Activated B cell treated with CpG ODN at 0.5 μM for 24 hours (primary cell): ENCODE measurements around the gene TMEM45B. TPM values are rescaled to one million over a fixed set of nuclear protein-coding genes. Genes with fewer than 3 reads are reported as not detected.
"Not testable (repeated sequence)": the region's sequence is repeated elsewhere in the genome, so short reads cannot be mapped to it uniquely, and the experiment has no call there.

Source experiments
- ATAC-seq: fragments of 200-7000 bp; cut with Tn5 transposase; one replicate; pipeline ENCODE4 v1.10.0; 2021; ENCODE audit warnings: low read depth, mild to moderate bottlenecking, moderate library complexity
- CTCF ChIA-PET: fragments of 350-600 bp; sonication (Branson Sonifier 250); formaldehyde crosslinking; loops from one replicate; lab custom pipeline; 2021; ENCODE audit warnings: antibody characterized with exemption; lab: Charles Lee
- POLR2A ChIA-PET: fragments of 350-600 bp; sonication (Branson Sonifier 250); formaldehyde crosslinking; loops from one replicate; lab custom pipeline; 2021; ENCODE audit warnings: antibody characterized with exemption; lab: Charles Lee
- DNase-seq: peaks from one replicate; pipeline ENCODE4 v3.0.0; 2022
- H3K27ac Mint-ChIP-seq: one replicate; pipeline ENCODE4 v1.8.0; 2020; ENCODE audit warnings: mixed read lengths
- H3K27me3 Mint-ChIP-seq: one replicate; pipeline ENCODE4 v1.8.0; 2021; ENCODE audit warnings: mixed read lengths
- H3K36me3 Mint-ChIP-seq: one replicate; pipeline ENCODE4 v1.8.0; 2021; ENCODE audit warnings: low read depth, mixed read lengths
- H3K4me1 Mint-ChIP-seq: one replicate; pipeline ENCODE4 v1.8.0; 2021; ENCODE audit warnings: mixed read lengths
- H3K4me3 Mint-ChIP-seq: one replicate; pipeline ENCODE4 v1.8.0; 2020; ENCODE audit warnings: mild to moderate bottlenecking, mixed read lengths
- H3K9me3 Mint-ChIP-seq: one replicate; pipeline ENCODE4 v1.8.0; 2020; ENCODE audit warnings: mixed read lengths
- intact Hi-C: fragments of 100-400 bp; cut with micrococcal nuclease; formaldehyde crosslinking; loops from one replicate; pipeline ENCODE4 v1.15.1; 2024
- total RNA-seq: library from RNA; stranded (reverse); gene quantifications from 2 replicates; pipeline ENCODE4 v1.2.3, GENCODE V29; 2022
- TF ChIP-seq, protein P1 (sequence below): fragments of 200-600 bp; IDR thresholded peaks from one replicate; pipeline ENCODE4 v1.8.0; 2022; ENCODE audit warnings: antibody characterized with exemption, mild to moderate bottlenecking

TMEM45B gene
- total RNA-seq, 1 donor from 2014 or later = not detected

DNA sequence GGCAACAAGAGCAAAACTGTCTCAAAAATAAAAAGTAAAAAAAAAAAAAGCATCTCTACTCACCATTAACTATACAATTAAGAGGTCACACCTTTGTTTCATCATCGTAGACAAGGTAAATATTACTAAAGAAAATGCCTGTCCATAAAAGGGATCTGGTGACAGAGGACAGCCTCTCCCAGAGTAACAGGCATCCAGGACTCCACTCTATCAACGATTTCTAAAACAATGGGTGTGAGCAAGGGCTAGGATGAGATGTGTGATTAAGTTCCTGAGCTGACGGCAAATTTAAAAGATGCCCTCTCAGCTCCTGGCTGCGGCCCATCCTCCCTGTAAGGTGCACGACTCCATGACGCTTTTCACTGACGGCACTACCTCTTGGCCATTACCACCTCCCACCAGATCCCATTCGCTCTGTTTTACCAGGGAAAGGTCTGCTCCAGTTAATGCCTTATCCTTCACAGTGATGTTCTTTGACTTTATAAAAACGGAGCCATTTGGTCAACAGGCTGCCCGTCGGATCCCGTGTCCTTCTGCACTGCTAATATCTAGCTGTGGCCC, 2.3 kb upstream of the TMEM45B start:
- H3K27ac Mint-ChIP-seq = no peak overlapping the region
- intact Hi-C loops = no loop called here
- H3K4me1 Mint-ChIP-seq = peaks cover 4% of the 10 kb centered on the region
- CTCF ChIA-PET = no interaction called here
- TF ChIP-seq, protein P1, sequence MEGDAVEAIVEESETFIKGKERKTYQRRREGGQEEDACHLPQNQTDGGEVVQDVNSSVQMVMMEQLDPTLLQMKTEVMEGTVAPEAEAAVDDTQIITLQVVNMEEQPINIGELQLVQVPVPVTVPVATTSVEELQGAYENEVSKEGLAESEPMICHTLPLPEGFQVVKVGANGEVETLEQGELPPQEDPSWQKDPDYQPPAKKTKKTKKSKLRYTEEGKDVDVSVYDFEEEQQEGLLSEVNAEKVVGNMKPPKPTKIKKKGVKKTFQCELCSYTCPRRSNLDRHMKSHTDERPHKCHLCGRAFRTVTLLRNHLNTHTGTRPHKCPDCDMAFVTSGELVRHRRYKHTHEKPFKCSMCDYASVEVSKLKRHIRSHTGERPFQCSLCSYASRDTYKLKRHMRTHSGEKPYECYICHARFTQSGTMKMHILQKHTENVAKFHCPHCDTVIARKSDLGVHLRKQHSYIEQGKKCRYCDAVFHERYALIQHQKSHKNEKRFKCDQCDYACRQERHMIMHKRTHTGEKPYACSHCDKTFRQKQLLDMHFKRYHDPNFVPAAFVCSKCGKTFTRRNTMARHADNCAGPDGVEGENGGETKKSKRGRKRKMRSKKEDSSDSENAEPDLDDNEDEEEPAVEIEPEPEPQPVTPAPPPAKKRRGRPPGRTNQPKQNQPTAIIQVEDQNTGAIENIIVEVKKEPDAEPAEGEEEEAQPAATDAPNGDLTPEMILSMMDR = no peak
- peaks cover 2% of the 10 kb centered on the region for H3K9me3 Mint-ChIP-seq
- peaks cover 27% of the 10 kb centered on the region for H3K27me3 Mint-ChIP-seq
- H3K4me3 Mint-ChIP-seq = no peak overlapping the region
- DNase-seq (no peak), ATAC-seq (no peak)
- POLR2A ChIA-PET = no interaction called here
- H3K36me3 Mint-ChIP-seq = no peaks in the 10 kb centered on the region

DNA sequence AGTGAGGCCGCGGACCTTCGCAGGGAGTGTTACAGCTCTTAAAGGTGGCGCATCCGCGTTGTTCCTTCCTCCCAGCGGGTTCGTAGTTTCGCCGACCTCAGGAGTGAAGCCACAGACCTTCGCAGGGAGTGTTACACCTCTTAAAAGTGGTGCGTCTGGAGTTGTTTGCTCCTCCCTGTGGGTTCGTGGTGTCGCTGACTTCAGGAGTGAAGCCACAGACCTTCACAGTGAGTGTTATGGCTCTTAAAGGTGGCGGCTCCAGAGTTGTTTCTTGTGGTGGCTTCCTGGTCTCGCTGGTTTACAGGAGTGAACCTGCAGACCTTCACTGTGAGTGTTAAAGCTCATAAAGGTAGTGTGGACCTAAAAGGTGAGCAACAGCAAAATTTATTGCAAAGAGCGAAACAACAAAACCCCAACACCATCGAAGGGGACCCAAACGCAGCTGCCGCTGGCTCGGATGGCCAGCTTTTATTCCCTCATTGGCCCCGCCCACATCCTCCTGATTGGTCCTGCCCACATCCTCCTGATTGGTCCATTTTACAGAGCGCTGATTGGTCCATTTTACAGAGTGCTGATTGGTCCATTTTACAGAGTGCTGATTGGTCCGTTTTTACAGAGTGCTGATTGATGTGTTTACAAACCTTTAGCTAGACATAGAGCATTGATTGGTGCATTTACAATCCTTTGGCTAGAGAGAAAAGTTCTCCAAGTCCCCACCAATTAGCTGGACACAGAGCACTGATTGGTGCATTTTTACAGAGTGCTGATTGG, 1.2 kb upstream of the TMEM45B start:
- no peak for DNase-seq
- ATAC-seq = no peak
- intact Hi-C loops = no loop called here
- Mint-ChIP-seq H3K36me3 (no peaks in the 10 kb centered on the region), H3K9me3 (peaks cover 1% of the 10 kb centered on the region), H3K27me3 (peaks cover 36% of the 10 kb centered on the region), H3K27ac (no peak overlapping the region), H3K4me1 (peaks cover 4% of the 10 kb centered on the region), H3K4me3 (no peak overlapping the region)
- ChIA-PET POLR2A (no interaction called here), CTCF (no interaction called here)
- TF ChIP-seq, protein P1 = no peak

DNA sequence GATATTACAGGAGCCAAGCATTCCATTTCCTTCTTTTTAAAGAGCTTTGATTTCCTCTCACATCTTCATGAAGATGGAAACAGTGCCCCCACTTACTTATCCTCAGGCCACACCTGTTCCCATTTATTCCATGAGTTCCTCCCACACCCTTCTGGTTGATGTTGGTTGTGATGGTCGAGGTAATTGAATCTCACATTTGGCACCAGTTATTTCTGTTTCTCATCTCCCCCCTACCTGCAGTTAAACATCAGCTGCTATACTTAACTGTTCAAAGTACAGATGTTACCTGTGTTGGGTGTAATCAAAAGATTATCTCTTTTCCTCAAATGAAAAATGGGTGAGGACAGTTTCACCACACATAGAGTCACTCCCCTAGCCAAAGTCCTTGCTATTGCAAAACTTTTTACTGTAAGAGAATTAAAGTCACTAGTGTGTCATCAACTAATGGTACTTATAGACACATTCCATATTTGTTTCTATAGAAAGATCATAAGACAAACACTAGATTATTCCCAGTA, 1.9 kb downstream of the TMEM45B start:
- intact Hi-C loops = no loop called here
- Mint-ChIP-seq H3K36me3 (no peaks in the 10 kb centered on the region), H3K27ac (no peak overlapping the region), H3K9me3 (no peaks in the 10 kb centered on the region), H3K4me1 (peaks cover 4% of the 10 kb centered on the region), H3K27me3 (peaks cover 40% of the 10 kb centered on the region), H3K4me3 (no peak overlapping the region)
- ATAC-seq (no peak), DNase-seq (no peak)
- CTCF ChIA-PET = no interaction called here
- POLR2A ChIA-PET = no interaction called here
- TF ChIP-seq, protein P1 = no peak

DNA sequence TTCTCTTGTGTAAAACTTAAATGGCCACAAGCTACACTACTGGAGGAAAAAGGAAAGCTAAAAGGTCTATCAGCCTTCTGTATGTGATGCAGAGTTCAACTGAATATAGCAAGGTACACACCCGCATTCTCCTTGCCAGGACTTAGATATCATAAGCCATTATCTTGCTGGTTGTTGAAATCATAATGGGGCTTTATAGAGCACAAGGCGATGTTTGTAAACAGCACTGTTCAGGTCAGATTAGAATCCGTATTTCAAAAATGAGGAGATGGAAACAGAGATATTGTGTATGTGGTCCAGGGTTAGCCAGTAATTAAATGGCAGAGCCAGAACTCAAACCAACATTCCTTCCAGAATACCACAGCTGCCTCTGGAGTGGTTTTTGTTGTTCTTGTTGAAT, 2.6 kb downstream of the TMEM45B start:
- ATAC-seq, POLR2A ChIA-PET, H3K9me3 Mint-ChIP-seq, H3K36me3 Mint-ChIP-seq, CTCF ChIA-PET, H3K4me3 Mint-ChIP-seq, intact Hi-C loops, DNase-seq, H3K4me1 Mint-ChIP-seq, H3K27ac Mint-ChIP-seq: not testable (repeated sequence)
- peaks cover 40% of the 10 kb centered on the region for H3K27me3 Mint-ChIP-seq

DNA sequence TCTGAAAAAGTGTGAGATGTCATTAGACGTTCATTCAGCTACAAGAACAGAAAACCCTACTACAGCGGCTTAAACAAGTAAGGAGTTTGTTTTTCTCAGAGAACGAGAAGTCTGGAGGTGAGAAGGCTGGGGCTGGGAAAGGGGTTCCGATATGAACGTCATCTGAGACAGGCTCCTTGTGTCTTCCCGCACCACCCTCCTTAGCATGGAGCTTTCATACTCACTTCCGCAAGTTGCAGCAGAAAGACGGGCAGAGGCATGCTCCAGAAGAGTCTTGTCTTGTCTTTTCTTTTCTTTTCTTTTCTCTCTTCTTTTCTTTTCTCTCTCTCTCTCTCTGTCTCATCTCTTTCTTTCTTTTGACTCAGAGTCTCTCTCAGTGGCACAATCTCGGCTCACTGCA, 3.6 kb downstream of the TMEM45B start:
- POLR2A ChIA-PET = no interaction called here

DNA sequence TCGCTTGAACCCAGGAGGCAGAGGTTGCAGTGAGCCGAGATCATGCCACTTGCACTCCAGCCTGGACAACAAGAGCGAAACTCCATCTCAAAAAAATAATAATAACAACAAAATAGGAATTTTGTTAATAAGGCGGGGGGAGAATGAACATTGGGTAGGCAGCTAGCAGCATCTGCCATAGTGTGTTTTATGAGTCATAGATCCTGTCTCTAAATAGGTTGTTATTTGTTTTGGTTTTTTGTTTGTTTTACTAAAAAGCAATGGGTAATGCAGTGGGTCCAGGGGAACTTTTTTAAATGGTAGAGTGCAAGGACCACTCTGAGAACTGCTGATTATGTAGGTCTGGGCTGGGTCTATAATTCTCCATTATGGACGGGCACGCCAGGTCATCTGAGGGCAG, 4.6 kb downstream of the TMEM45B start:
- H3K4me3 Mint-ChIP-seq, H3K9me3 Mint-ChIP-seq, H3K27ac Mint-ChIP-seq, POLR2A ChIA-PET, CTCF ChIA-PET, ATAC-seq, DNase-seq, intact Hi-C loops, H3K4me1 Mint-ChIP-seq, H3K36me3 Mint-ChIP-seq: not testable (repeated sequence)
- H3K27me3 Mint-ChIP-seq = peaks cover 36% of the 10 kb centered on the region

More for the DNA sequence above, 3.6 kb downstream of the TMEM45B start:
- Mint-ChIP-seq H3K4me3 (no peak overlapping the region), H3K27ac (no peak overlapping the region), H3K9me3 (no peaks in the 10 kb centered on the region), H3K27me3 (peaks cover 40% of the 10 kb centered on the region), H3K4me1 (peaks cover 4% of the 10 kb centered on the region), H3K36me3 (no peaks in the 10 kb centered on the region)
- CTCF ChIA-PET = no interaction called here
- no peak for ATAC-seq
- TF ChIP-seq, protein P1 = no peak
- intact Hi-C loops = no loop called here
- DNase-seq = no peak

DNA sequence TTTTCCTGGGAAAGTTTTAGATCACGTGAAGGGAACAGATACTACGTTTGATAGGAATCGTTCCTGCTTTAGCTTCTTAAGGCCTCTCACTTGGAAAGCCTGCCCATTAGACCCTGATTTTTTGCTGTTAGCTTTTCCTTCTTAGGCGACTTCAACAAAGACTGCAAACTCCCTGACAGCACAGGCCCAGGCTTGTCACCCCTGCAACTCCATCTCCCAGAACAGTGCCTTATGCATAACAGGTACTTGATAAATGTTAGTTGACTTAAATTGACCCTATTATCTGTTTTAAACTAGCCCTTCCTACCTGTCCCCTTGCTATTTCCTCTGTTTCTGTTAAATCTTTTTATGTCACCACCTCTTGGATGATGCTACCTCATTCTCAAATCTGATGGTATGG, 7.6 kb downstream of the TMEM45B start:
- DNase-seq, intact Hi-C loops, H3K4me1 Mint-ChIP-seq, POLR2A ChIA-PET, CTCF ChIA-PET, H3K9me3 Mint-ChIP-seq, H3K36me3 Mint-ChIP-seq, ATAC-seq, H3K27ac Mint-ChIP-seq, H3K4me3 Mint-ChIP-seq: not testable (repeated sequence)
- peaks cover 20% of the 10 kb centered on the region for H3K27me3 Mint-ChIP-seq

DNA sequence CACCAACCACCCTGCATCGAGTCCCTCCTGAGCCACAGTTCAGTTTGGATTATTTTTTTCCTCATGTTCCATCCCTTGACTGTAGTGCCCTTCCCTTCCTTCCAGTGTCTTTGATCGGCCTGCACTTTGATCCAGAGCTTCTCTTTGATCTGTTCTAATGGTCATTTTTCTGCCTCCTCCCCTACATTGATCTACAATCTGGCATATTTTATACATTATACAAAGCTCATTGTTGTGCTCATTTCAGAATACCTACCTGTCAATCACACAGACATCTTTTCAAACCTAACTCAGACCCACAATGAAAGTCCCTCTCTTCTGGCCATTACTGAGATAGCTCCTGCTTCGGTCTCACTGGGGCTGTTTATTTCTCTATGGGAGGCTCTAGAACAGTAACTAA, 8.2 kb downstream of the TMEM45B start:
- DNase-seq, H3K4me1 Mint-ChIP-seq, H3K36me3 Mint-ChIP-seq, H3K4me3 Mint-ChIP-seq, H3K9me3 Mint-ChIP-seq, ATAC-seq, H3K27ac Mint-ChIP-seq, intact Hi-C loops, POLR2A ChIA-PET: not testable (repeated sequence)
- peaks cover 21% of the 10 kb centered on the region for H3K27me3 Mint-ChIP-seq
- CTCF ChIA-PET = interaction anchor here (0.7 kb wide), 1 partner anchor 14 kb away, joined by 5 read pairs; no protein-coding TSS in a partner anchor
